ENCODE measurements around the gene EMSY. TPM values are rescaled to one million over a fixed set of nuclear protein-coding genes. Genes with fewer than 3 reads are reported as not detected.
A peak's percentile ranks its signal among the peaks of the same experiment; 100 is the strongest.

EMSY gene
- total RNA-seq, 1 experiment from 2014 or later, result 29.3 TPM

DNA sequence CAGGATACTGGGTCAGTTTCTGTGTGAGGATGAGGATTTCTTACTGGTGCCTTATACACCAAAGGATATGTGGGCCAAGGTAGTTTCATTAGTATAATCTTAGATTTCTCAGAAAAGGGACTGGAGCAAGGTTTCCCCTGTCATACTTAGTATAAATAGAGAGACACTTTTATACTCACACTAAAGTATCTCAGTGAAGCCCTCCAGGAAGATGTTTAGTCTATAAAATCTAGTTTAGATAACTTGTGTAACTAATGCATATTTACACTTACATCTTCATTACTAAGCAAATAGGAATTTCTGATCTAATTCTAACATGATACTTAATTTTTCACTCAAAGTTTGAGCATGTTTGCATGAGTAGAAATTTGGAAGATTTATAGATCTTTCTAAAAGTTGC lies 11.1 kb downstream of the EMSY start:
- Histone ChIP-seq H3K23me2 (ENCODE audit: insufficient read length, low read depth, low read length, poor library complexity, severe bottlenecking) (no peaks in the 10 kb centered on the region), H4K91ac (ENCODE audit: insufficient read length, low read depth, low read length) (no peak overlapping the region), H2BK20ac (ENCODE audit: low read depth, low read length, poor library complexity, severe bottlenecking) (no peak overlapping the region), H2BK120ac (ENCODE audit: low read depth, low read length, poor library complexity, severe bottlenecking) (peak overlapping the region; percentile 85), H2BK5ac (ENCODE audit: insufficient read length, low read length) (peak overlapping the region; percentile 95), H3K79me1 (ENCODE audit: insufficient read depth, low read depth, low read length, poor library complexity, severe bottlenecking) (no peaks in the 10 kb centered on the region), H2AFZ (ENCODE audit: low read length) (no peak overlapping the region), H3K27me3 (ENCODE audit: insufficient read depth, low read length) (no peaks in the 10 kb centered on the region), H3K56ac (ENCODE audit: insufficient read length, low read depth, low read length) (no peak overlapping the region), H3K9ac (ENCODE audit: extremely low read depth, insufficient read length, low read length) (peak overlapping the region; percentile 45), H3K9me3 (ENCODE audit: control insufficient read depth, low read depth, low read length) (no peaks in the 10 kb centered on the region), H4K8ac (replicated peaks; ENCODE audit: insufficient read length, low read depth, low read length) (no peak overlapping the region), H2BK12ac (ENCODE audit: insufficient read length, low read depth, low read length) (peak overlapping the region; percentile 47), H2AK5ac (ENCODE audit: insufficient read length, low read length) (peak overlapping the region; percentile 77), H3T11ph (ENCODE audit: low read length) (peak overlapping the region; percentile 94), H3K4me1 (ENCODE audit: insufficient read depth, low read length) (no peaks in the 10 kb centered on the region; the same call in 1 of the 2 replicates), H4K20me1 (ENCODE audit: control insufficient read depth, insufficient read depth, insufficient read length) (no peaks in the 10 kb centered on the region), H3K27ac (ENCODE audit: insufficient read length, low read depth, low read length) (peak overlapping the region; percentile 99), H2BK15ac (ENCODE audit: low read depth, low read length) (no peak overlapping the region), H3K18ac (ENCODE audit: insufficient read length, low read depth, low read length) (peak overlapping the region; percentile 56), H3K14ac (ENCODE audit: insufficient read depth, low read length) (peak overlapping the region; percentile 72; the same call in 1 of the 2 replicates), H4K5ac (ENCODE audit: insufficient read length, low read depth, low read length) (no peak overlapping the region), H3K4me2 (ENCODE audit: insufficient read depth, insufficient read length, low read length) (peak overlapping the region; percentile 38), H3K4ac (ENCODE audit: low read depth, low read length) (no peak overlapping the region; the same call in 1 of the 2 replicates), H3K23ac (ENCODE audit: insufficient read length, low read depth, low read length) (no peak overlapping the region), H3K79me2 (ENCODE audit: insufficient read depth, low read length) (no peaks in the 10 kb centered on the region)
- Mint-ChIP-seq H3K4me1 (peaks cover 73 to 81% of the 10 kb centered on the region in 2 experiments), H3K27me3 (ENCODE audit: low read depth) (no peaks in the 10 kb centered on the region), H3K9me3 (no peaks in the 10 kb centered on the region), H3K27ac (peak overlapping the region; percentile 75 to 99 (median 99)), H3K36me3 (ENCODE audit: insufficient read depth in 1 of 3, low read depth in 3 of 3) (peaks cover 10 to 28% (median 23%) of the 10 kb centered on the region in 3 experiments; a peak in 6 of 7 replicates), H3K4me3 (peak overlapping the region in 1 of 2 experiments; percentile 49; a peak in 3 of 5 replicates)
- TF ChIP-seq CTCF (conservative IDR thresholded peaks at IDR 0.05), result no peak
- DNase-seq, result no peak

Data from H9 (cell line).